K562 (cell line): ENCODE measurements around the gene ATF4. TPM values are rescaled to one million over a fixed set of nuclear protein-coding genes. Genes with fewer than 3 reads are reported as not detected.

Experiments used
- CHD1 ChIP-seq: fragments of 200-600 bp; sonication (generic); IDR thresholded peaks from one replicate; pipeline ENCODE4 v1.6.1; 2012; ENCODE audit warnings: mild to moderate bottlenecking, moderate library complexity, low read length, inconsistent platforms
- CHD2 ChIP-seq: IDR thresholded peaks from 2 replicates; pipeline ENCODE4 v1.6.1; 2011; ENCODE audit warnings: low read depth, low read length
- DIDO1 ChIP-seq: fragments of 450-650 bp; IDR thresholded peaks from 2 replicates; pipeline ENCODE4 v1.6.1; 2016; ENCODE audit warnings: low read depth, missing biosample characterization, missing genetic modification characterization
- EWSR1 ChIP-seq: fragments of 450-650 bp; IDR thresholded peaks from 2 replicates; pipeline ENCODE4 v1.6.1; 2018; ENCODE audit warnings: borderline replicate concordance, mild to moderate bottlenecking, low read depth, moderate library complexity; ENCODE audit not compliant: partially characterized antibody
- FOXJ3 ChIP-seq: sonication (generic); formaldehyde crosslinking; IDR thresholded peaks from 2 replicates; pipeline ENCODE4 v1.4.0; 2020; ENCODE audit warnings: mild to moderate bottlenecking, missing genetic modification reagents
- FUS ChIP-seq: fragments of 200-400 bp; formaldehyde crosslinking; optimal IDR thresholded peaks from 2 replicates; pipeline ENCODE3; 2017; ENCODE audit warnings: low read depth, low read length
- MCM5 ChIP-seq: fragments of 450-650 bp; IDR thresholded peaks from 2 replicates; pipeline ENCODE4 v1.6.1; 2016; ENCODE audit warnings: low read depth
- NCOA6 ChIP-seq: fragments of 450-650 bp; IDR thresholded peaks from 2 replicates; pipeline ENCODE4 v1.6.1; 2017; ENCODE audit warnings: mild to moderate bottlenecking
- POLR2G ChIP-seq: fragments of 200-400 bp; formaldehyde crosslinking; IDR thresholded peaks from 2 replicates; pipeline ENCODE4 v1.6.1; 2017; ENCODE audit warnings: low read depth, mild to moderate bottlenecking, antibody characterized with exemption, low read length, moderate library complexity
- RAD51 ChIP-seq: fragments of 450-650 bp; IDR thresholded peaks from 2 replicates; pipeline ENCODE4 v1.7.1; 2016; ENCODE audit warnings: low read depth, mild to moderate bottlenecking, borderline replicate concordance
- SMAD2 ChIP-seq: fragments of 150-350 bp; IDR thresholded peaks from 2 replicates; pipeline ENCODE4 v1.6.1; 2014; ENCODE audit warnings: low read depth, mild to moderate bottlenecking, low read length
- SMARCE1 ChIP-seq: fragments of 450-650 bp; IDR thresholded peaks from 2 replicates; pipeline ENCODE4 v1.7.1; 2016; ENCODE audit warnings: mild to moderate bottlenecking
- ZNF184 ChIP-seq: sonication (generic); formaldehyde crosslinking; IDR thresholded peaks from 2 replicates; pipeline ENCODE4 v1.5.0; 2020; ENCODE audit warnings: missing genetic modification reagents
- ZNF311 ChIP-seq: fragments of 250-450 bp; sonication (Bioruptor Pico); IDR thresholded peaks from 2 replicates; pipeline ENCODE4 v1.4.0; 2020; ENCODE audit warnings: mild to moderate bottlenecking, moderate library complexity
- ZNF436 ChIP-seq: fragments of 250-450, 450-650 bp; sonication (Bioruptor Pico); formaldehyde crosslinking; IDR thresholded peaks from 2 replicates; pipeline ENCODE4 v1.7.0; 2020; ENCODE audit warnings: mild to moderate bottlenecking
- polyA plus RNA-seq, 8 experiments: library from polyadenylated mRNA; depleted of rRNA in 4 of 8; stranded (reverse) in 5 of 8; unstranded in 3 of 8; fragments of >200 nt; fragmentation: Nextera tagmentation in 2 of 8; fragmentation: Illumina TruSeq in 1 of 8; extraction: Ambion mirVana in 2 of 8; extraction: Trizol in 1 of 8; gene quantifications; 2 replicates each; pipeline versions ENCODE4 v1.2.1 to v1.2.3, GENCODE V29; 2011 to 2014; ENCODE audit warnings: inconsistent platforms in 1 of 8, missing spikeins in 1 of 8
- total RNA-seq, 7 experiments: library from RNA; depleted of rRNA in 6 of 7; stranded (reverse); fragments of >200 nt in 6 of 7; fragmentation: Illumina TruSeq in 2 of 7; extraction: Trizol in 2 of 7; gene quantifications; 2 replicates each; pipeline versions ENCODE4 v1.2.1 to v1.2.3, GENCODE V29; 2011 to 2021; ENCODE audit warnings: low replicate concordance in 1 of 7
- TF ChIP-seq, protein P1 (sequence below): fragments of 200-600 bp; sonication (generic); IDR thresholded peaks from one replicate; pipeline ENCODE4 v1.6.1; 2012; ENCODE audit warnings: mild to moderate bottlenecking, low read depth, low read length, inconsistent platforms
- TF ChIP-seq, protein P2 (sequence below): fragments of 450-650 bp; IDR thresholded peaks from 2 replicates; pipeline ENCODE4 v1.6.1; 2016

ATF4 gene
- total and polyA plus RNA-seq, 9 of the 15 experiments (the other 6 are each of a cell fraction or from before 2014, with no cell fraction given) = 93.1 to 723 (median 355) TPM

DNA sequence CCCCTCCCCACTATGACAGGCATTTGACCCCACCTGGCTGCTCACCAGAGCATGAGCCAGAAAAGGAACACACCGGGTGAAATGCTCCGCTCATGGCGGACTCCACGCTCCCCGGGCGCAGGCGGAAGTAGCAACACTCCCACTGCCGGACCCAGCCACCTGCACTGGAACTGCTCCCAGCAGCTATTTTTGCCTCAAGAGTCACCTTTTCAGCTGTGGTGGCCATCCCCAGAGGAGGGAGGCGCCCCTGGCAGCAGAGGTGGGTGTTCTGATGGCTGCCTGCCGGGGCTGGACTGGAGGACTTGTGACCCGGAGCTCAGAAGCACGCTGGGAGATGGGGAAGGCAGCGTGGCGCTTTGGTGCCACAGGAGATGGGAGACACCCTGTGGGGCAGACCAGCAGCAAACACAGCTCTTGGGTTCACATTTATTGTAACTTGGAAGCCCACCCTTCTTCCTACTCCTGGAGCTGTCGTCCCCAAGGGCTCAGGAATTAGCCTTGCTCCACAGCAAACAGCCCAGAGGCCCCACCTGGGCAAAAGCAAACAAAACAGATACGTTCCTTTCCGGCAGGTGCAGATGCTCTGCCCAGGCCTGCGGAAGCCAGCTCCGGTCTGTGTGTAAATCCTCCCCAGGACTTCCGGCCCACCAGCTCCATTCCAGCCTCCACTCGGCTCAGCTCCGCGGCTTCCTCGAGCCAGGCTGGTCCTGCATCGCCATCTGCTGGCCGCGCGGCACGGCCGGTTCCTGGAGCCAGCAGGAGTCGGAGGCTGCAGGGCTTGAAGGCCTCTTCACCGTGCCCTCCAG lies 8.5 kb downstream of the ATF4 start (continued):
- TF ChIP-seq SMAD2 (no peak), DIDO1 (tag) (no peak), POLR2G (peak; percentile 83), ZNF311 (CRISPR knock-in tag) (no peak), ZNF436 (CRISPR knock-in tag) (no peak), MCM5 (no peak), CHD2 (no peak), ZNF184 (no peak), SMARCE1 (no peak), FOXJ3 (CRISPR knock-in tag) (no peak), EWSR1 (no peak), CHD1 (no peak), FUS (no peak), NCOA6 (no peak), RAD51 (no peak)
- TF ChIP-seq, protein P1, sequence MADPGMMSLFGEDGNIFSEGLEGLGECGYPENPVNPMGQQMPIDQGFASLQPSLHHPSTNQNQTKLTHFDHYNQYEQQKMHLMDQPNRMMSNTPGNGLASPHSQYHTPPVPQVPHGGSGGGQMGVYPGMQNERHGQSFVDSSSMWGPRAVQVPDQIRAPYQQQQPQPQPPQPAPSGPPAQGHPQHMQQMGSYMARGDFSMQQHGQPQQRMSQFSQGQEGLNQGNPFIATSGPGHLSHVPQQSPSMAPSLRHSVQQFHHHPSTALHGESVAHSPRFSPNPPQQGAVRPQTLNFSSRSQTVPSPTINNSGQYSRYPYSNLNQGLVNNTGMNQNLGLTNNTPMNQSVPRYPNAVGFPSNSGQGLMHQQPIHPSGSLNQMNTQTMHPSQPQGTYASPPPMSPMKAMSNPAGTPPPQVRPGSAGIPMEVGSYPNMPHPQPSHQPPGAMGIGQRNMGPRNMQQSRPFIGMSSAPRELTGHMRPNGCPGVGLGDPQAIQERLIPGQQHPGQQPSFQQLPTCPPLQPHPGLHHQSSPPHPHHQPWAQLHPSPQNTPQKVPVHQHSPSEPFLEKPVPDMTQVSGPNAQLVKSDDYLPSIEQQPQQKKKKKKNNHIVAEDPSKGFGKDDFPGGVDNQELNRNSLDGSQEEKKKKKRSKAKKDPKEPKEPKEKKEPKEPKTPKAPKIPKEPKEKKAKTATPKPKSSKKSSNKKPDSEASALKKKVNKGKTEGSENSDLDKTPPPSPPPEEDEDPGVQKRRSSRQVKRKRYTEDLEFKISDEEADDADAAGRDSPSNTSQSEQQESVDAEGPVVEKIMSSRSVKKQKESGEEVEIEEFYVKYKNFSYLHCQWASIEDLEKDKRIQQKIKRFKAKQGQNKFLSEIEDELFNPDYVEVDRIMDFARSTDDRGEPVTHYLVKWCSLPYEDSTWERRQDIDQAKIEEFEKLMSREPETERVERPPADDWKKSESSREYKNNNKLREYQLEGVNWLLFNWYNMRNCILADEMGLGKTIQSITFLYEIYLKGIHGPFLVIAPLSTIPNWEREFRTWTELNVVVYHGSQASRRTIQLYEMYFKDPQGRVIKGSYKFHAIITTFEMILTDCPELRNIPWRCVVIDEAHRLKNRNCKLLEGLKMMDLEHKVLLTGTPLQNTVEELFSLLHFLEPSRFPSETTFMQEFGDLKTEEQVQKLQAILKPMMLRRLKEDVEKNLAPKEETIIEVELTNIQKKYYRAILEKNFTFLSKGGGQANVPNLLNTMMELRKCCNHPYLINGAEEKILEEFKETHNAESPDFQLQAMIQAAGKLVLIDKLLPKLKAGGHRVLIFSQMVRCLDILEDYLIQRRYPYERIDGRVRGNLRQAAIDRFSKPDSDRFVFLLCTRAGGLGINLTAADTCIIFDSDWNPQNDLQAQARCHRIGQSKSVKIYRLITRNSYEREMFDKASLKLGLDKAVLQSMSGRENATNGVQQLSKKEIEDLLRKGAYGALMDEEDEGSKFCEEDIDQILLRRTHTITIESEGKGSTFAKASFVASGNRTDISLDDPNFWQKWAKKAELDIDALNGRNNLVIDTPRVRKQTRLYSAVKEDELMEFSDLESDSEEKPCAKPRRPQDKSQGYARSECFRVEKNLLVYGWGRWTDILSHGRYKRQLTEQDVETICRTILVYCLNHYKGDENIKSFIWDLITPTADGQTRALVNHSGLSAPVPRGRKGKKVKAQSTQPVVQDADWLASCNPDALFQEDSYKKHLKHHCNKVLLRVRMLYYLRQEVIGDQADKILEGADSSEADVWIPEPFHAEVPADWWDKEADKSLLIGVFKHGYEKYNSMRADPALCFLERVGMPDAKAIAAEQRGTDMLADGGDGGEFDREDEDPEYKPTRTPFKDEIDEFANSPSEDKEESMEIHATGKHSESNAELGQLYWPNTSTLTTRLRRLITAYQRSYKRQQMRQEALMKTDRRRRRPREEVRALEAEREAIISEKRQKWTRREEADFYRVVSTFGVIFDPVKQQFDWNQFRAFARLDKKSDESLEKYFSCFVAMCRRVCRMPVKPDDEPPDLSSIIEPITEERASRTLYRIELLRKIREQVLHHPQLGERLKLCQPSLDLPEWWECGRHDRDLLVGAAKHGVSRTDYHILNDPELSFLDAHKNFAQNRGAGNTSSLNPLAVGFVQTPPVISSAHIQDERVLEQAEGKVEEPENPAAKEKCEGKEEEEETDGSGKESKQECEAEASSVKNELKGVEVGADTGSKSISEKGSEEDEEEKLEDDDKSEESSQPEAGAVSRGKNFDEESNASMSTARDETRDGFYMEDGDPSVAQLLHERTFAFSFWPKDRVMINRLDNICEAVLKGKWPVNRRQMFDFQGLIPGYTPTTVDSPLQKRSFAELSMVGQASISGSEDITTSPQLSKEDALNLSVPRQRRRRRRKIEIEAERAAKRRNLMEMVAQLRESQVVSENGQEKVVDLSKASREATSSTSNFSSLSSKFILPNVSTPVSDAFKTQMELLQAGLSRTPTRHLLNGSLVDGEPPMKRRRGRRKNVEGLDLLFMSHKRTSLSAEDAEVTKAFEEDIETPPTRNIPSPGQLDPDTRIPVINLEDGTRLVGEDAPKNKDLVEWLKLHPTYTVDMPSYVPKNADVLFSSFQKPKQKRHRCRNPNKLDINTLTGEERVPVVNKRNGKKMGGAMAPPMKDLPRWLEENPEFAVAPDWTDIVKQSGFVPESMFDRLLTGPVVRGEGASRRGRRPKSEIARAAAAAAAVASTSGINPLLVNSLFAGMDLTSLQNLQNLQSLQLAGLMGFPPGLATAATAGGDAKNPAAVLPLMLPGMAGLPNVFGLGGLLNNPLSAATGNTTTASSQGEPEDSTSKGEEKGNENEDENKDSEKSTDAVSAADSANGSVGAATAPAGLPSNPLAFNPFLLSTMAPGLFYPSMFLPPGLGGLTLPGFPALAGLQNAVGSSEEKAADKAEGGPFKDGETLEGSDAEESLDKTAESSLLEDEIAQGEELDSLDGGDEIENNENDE = no peak
- TF ChIP-seq, protein P2, sequence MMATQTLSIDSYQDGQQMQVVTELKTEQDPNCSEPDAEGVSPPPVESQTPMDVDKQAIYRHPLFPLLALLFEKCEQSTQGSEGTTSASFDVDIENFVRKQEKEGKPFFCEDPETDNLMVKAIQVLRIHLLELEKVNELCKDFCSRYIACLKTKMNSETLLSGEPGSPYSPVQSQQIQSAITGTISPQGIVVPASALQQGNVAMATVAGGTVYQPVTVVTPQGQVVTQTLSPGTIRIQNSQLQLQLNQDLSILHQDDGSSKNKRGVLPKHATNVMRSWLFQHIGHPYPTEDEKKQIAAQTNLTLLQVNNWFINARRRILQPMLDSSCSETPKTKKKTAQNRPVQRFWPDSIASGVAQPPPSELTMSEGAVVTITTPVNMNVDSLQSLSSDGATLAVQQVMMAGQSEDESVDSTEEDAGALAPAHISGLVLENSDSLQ = no peak
